ENCODE results near the gene ZNF345. TPM values are rescaled to one million over a fixed set of nuclear protein-coding genes. Genes with fewer than 3 reads are reported as not detected.

The ZNF345 gene
- total RNA-seq, 1 experiment from 2014 or later, result 5.2 TPM

DNA sequence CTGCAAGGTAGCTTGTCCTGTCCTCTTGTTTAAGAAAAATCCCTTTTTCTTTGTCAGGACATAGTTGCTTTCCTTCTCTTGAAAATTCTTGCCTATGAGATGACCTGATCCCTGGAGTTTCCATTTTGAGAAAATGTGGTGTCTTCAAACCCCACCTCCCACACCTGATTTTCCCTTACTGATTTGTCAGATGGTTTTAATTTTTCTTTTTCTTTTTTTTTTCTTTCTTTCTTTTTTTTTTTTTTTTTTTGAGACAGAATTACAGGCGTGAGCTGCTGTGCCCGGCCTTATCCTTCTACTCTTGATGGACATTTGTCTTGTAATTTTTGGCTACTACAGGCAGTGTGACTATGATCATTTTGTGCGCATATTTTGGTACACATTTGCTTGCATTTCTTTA, 1.2 kb downstream of the ZNF345 start (continued):
- TF ChIP-seq NFYB (CRISPR knock-in tag; conservative IDR thresholded peaks at IDR 0.05; ENCODE audit: low read depth) (no peak), TCF7 (CRISPR knock-in tag; IDR thresholded peaks at IDR 0.05; ENCODE audit: low read depth) (no peak), NFATC4 (CRISPR knock-in tag; IDR thresholded peaks at IDR 0.05) (no peak), ZNF219 (CRISPR knock-in tag; IDR thresholded peaks at IDR 0.05; ENCODE audit: borderline replicate concordance) (no peak), GTF2I (CRISPR knock-in tag; conservative IDR thresholded peaks at IDR 0.05) (no peak), ETV6 (CRISPR knock-in tag; IDR thresholded peaks at IDR 0.05) (no peak), RORB (CRISPR knock-in tag; IDR thresholded peaks at IDR 0.05) (no peak), TP53 (CRISPR knock-in tag; IDR thresholded peaks at IDR 0.05) (no peak), ATF1 (CRISPR knock-in tag; IDR thresholded peaks at IDR 0.05) (no peak)
- TF ChIP-seq, protein P1, sequence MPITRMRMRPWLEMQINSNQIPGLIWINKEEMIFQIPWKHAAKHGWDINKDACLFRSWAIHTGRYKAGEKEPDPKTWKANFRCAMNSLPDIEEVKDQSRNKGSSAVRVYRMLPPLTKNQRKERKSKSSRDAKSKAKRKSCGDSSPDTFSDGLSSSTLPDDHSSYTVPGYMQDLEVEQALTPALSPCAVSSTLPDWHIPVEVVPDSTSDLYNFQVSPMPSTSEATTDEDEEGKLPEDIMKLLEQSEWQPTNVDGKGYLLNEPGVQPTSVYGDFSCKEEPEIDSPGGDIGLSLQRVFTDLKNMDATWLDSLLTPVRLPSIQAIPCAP (CRISPR knock-in tag; IDR thresholded peaks at IDR 0.05), result no peak
- TF ChIP-seq, protein P2, sequence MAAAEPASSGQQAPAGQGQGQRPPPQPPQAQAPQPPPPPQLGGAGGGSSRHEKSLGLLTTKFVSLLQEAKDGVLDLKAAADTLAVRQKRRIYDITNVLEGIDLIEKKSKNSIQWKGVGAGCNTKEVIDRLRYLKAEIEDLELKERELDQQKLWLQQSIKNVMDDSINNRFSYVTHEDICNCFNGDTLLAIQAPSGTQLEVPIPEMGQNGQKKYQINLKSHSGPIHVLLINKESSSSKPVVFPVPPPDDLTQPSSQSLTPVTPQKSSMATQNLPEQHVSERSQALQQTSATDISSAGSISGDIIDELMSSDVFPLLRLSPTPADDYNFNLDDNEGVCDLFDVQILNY (CRISPR knock-in tag; IDR thresholded peaks at IDR 0.05), result no peak
- TF ChIP-seq, protein P3, sequence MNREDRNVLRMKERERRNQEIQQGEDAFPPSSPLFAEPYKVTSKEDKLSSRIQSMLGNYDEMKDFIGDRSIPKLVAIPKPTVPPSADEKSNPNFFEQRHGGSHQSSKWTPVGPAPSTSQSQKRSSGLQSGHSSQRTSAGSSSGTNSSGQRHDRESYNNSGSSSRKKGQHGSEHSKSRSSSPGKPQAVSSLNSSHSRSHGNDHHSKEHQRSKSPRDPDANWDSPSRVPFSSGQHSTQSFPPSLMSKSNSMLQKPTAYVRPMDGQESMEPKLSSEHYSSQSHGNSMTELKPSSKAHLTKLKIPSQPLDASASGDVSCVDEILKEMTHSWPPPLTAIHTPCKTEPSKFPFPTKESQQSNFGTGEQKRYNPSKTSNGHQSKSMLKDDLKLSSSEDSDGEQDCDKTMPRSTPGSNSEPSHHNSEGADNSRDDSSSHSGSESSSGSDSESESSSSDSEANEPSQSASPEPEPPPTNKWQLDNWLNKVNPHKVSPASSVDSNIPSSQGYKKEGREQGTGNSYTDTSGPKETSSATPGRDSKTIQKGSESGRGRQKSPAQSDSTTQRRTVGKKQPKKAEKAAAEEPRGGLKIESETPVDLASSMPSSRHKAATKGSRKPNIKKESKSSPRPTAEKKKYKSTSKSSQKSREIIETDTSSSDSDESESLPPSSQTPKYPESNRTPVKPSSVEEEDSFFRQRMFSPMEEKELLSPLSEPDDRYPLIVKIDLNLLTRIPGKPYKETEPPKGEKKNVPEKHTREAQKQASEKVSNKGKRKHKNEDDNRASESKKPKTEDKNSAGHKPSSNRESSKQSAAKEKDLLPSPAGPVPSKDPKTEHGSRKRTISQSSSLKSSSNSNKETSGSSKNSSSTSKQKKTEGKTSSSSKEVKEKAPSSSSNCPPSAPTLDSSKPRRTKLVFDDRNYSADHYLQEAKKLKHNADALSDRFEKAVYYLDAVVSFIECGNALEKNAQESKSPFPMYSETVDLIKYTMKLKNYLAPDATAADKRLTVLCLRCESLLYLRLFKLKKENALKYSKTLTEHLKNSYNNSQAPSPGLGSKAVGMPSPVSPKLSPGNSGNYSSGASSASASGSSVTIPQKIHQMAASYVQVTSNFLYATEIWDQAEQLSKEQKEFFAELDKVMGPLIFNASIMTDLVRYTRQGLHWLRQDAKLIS (CRISPR knock-in tag; IDR thresholded peaks at IDR 0.05; ENCODE audit: borderline replicate concordance), result no peak
- TF ChIP-seq, protein P4, sequence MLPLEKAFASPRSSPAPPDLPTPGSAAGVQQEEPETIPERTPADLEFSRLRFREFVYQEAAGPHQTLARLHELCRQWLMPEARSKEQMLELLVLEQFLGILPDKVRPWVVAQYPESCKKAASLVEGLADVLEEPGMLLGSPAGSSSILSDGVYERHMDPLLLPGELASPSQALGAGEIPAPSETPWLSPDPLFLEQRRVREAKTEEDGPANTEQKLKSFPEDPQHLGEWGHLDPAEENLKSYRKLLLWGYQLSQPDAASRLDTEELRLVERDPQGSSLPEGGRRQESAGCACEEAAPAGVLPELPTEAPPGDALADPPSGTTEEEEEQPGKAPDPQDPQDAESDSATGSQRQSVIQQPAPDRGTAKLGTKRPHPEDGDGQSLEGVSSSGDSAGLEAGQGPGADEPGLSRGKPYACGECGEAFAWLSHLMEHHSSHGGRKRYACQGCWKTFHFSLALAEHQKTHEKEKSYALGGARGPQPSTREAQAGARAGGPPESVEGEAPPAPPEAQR (CRISPR knock-in tag; IDR thresholded peaks at IDR 0.05), result no peak

DNA sequence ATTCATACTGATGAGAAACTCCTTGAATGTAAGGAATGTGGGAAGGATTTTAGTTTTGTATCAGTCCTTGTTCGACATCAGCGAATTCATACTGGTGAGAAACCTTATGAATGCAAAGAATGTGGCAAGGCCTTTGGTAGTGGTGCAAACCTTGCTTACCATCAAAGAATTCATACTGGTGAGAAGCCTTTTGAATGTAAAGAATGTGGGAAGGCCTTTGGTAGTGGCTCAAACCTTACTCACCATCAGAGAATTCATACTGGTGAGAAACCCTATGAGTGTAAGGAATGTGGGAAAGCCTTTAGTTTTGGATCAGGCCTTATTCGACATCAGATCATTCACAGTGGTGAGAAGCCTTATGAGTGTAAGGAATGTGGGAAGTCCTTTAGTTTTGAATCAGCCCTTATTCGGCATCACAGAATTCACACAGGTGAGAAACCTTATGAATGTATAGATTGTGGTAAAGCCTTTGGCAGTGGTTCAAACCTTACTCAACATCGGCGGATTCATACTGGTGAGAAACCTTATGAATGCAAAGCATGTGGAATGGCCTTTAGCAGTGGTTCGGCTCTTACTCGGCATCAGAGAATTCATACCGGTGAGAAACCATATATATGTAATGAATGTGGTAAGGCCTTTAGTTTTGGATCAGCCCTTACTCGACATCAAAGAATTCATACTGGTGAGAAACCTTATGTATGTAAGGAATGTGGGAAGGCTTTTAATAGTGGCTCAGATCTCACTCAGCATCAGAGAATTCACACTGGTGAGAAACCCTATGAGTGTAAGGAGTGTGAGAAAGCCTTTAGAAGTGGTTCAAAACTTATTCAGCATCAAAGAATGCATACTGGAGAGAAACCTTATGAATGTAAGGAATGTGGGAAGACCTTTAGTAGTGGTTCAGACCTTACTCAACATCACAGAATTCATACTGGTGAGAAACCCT, 26.6 kb downstream of the ZNF345 start:
- ATAC-seq (no peak), DNase-seq (ENCODE audit: low spot score) (no peak)
- no peaks in the 10 kb centered on the region for H3K4me1 Mint-ChIP-seq
- no peak overlapping the region for H3K27ac Mint-ChIP-seq
- CTCF ChIA-PET, result no interaction called here
- H3K36me3 Mint-ChIP-seq, result peaks cover 79% of the 10 kb centered on the region
- POLR2A ChIA-PET, result no interaction called here
- H3K27me3 Mint-ChIP-seq (ENCODE audit: low read depth), result peaks cover 7% of the 10 kb centered on the region
- no peak overlapping the region for H3K4me3 Mint-ChIP-seq
- H3K9me3 Mint-ChIP-seq, result peaks cover 65% of the 10 kb centered on the region
- TF ChIP-seq ZNF232 (CRISPR knock-in tag; IDR thresholded peaks at IDR 0.05) (no peak), ZNF138 (CRISPR knock-in tag; conservative IDR thresholded peaks at IDR 0.05) (no peak), FOXJ3 (CRISPR knock-in tag; IDR thresholded peaks at IDR 0.05; ENCODE audit: borderline replicate concordance) (no peak), ZBTB21 (CRISPR knock-in tag; IDR thresholded peaks at IDR 0.05; ENCODE audit: borderline replicate concordance) (no peak), SOX15 (CRISPR knock-in tag; IDR thresholded peaks at IDR 0.05) (no peak), ATF1 (CRISPR knock-in tag; IDR thresholded peaks at IDR 0.05) (no peak), ELF4 (CRISPR knock-in tag; IDR thresholded peaks at IDR 0.05; ENCODE audit: low read depth) (no peak), TEAD4 (CRISPR knock-in tag; IDR thresholded peaks at IDR 0.05) (no peak)
- TF ChIP-seq, protein P5, sequence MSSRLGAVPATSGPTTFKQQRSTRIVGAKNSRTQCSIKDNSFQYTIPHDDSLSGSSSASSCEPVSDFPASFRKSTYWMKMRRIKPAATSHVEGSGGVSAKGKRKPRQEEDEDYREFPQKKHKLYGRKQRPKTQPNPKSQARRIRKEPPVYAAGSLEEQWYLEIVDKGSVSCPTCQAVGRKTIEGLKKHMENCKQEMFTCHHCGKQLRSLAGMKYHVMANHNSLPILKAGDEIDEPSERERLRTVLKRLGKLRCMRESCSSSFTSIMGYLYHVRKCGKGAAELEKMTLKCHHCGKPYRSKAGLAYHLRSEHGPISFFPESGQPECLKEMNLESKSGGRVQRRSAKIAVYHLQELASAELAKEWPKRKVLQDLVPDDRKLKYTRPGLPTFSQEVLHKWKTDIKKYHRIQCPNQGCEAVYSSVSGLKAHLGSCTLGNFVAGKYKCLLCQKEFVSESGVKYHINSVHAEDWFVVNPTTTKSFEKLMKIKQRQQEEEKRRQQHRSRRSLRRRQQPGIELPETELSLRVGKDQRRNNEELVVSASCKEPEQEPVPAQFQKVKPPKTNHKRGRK (CRISPR knock-in tag; IDR thresholded peaks at IDR 0.05; ENCODE audit: borderline replicate concordance), result no peak
- TF ChIP-seq, protein P6, sequence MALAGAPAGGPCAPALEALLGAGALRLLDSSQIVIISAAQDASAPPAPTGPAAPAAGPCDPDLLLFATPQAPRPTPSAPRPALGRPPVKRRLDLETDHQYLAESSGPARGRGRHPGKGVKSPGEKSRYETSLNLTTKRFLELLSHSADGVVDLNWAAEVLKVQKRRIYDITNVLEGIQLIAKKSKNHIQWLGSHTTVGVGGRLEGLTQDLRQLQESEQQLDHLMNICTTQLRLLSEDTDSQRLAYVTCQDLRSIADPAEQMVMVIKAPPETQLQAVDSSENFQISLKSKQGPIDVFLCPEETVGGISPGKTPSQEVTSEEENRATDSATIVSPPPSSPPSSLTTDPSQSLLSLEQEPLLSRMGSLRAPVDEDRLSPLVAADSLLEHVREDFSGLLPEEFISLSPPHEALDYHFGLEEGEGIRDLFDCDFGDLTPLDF (CRISPR knock-in tag; IDR thresholded peaks at IDR 0.05), result no peak
- TF ChIP-seq, protein P7, sequence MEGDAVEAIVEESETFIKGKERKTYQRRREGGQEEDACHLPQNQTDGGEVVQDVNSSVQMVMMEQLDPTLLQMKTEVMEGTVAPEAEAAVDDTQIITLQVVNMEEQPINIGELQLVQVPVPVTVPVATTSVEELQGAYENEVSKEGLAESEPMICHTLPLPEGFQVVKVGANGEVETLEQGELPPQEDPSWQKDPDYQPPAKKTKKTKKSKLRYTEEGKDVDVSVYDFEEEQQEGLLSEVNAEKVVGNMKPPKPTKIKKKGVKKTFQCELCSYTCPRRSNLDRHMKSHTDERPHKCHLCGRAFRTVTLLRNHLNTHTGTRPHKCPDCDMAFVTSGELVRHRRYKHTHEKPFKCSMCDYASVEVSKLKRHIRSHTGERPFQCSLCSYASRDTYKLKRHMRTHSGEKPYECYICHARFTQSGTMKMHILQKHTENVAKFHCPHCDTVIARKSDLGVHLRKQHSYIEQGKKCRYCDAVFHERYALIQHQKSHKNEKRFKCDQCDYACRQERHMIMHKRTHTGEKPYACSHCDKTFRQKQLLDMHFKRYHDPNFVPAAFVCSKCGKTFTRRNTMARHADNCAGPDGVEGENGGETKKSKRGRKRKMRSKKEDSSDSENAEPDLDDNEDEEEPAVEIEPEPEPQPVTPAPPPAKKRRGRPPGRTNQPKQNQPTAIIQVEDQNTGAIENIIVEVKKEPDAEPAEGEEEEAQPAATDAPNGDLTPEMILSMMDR (IDR thresholded peaks at IDR 0.05), result no peak

Data from WTC11 (cell line).